Skin epidermis (tissue), 12 donors: ENCODE results near the gene KRTAP5-8.
"Not testable (repeated sequence)": the region's sequence is repeated elsewhere in the genome, so short reads cannot be mapped to it uniquely, and the experiment has no call there.

ENCODE experiments used
- H3K27ac ChIP-seq, 21 experiments: fragments of 200-600 bp; sonication (generic) in 11 of 21; one replicate each; pipeline ENCODE4 v1.5.0; 2020; ENCODE audit warnings: mild to moderate bottlenecking in 3 of 21, inconsistent platforms in 2 of 21, moderate library complexity in 2 of 21
- H3K4me3 ChIP-seq, 7 experiments: fragments of 200-600 bp; sonication (generic) in 2 of 7; one replicate each; pipeline ENCODE4 v1.5.0; 2020; ENCODE audit warnings: inconsistent platforms in 2 of 7, mild to moderate bottlenecking in 2 of 7, moderate library complexity in 1 of 7

The KRTAP5-8 gene

GRCh38 chr11:71505001-71505400 is 32.8 kb upstream of the KRTAP5-8 start:
- Histone ChIP-seq H3K27ac (no peak overlapping the region), H3K4me3 (no peak overlapping the region)

- no peak overlapping the region for H3K4me3 ChIP-seq
- H3K27ac ChIP-seq, result no peak overlapping the region
Observed at GRCh38 chr11:71505781-71506180, 32.0 kb upstream of the KRTAP5-8 start.

GRCh38 chr11:71507102-71507501 is 30.7 kb upstream of the KRTAP5-8 start:
- H3K4me3 ChIP-seq, result no peak overlapping the region
- no peak overlapping the region for H3K27ac ChIP-seq

- Histone ChIP-seq H3K27ac (no peak overlapping the region), H3K4me3 (no peak overlapping the region)
Observed at GRCh38 chr11:71518506-71519471, 19.0 kb upstream of the KRTAP5-8 start.

GRCh38 chr11:71519546-71519945 is 18.3 kb upstream of the KRTAP5-8 start:
- Histone ChIP-seq H3K4me3 (no peak overlapping the region), H3K27ac (no peak overlapping the region)

- H3K27ac ChIP-seq, result no peak overlapping the region
- no peak overlapping the region for H3K4me3 ChIP-seq
Observed at GRCh38 chr11:71525188-71525937, 12.5 kb upstream of the KRTAP5-8 start.

- no peak overlapping the region for H3K4me3 ChIP-seq
- no peak overlapping the region for H3K27ac ChIP-seq
Observed at GRCh38 chr11:71525938-71526495, 11.8 kb upstream of the KRTAP5-8 start.

- H3K4me3 ChIP-seq, H3K27ac ChIP-seq: not testable (repeated sequence)
Observed at GRCh38 chr11:71526796-71527575, 10.8 kb upstream of the KRTAP5-8 start, which contains the start of gene KRTAP5-7. KRTAP5-7 (plus strand) TSS chr11:71527267; CDS start chr11:71527301, 34 bp downstream.

- Histone ChIP-seq H3K27ac (no peak overlapping the region), H3K4me3 (no peak overlapping the region)
Observed at GRCh38 chr11:71527576-71528210, 10.1 kb upstream of the KRTAP5-8 start.

- H3K27ac ChIP-seq, result no peak overlapping the region
Observed at GRCh38 chr11:71530602-71531001, 7.2 kb upstream of the KRTAP5-8 start.

GRCh38 chr11:71532036-71532610 is 5.7 kb upstream of the KRTAP5-8 start:
- Histone ChIP-seq H3K4me3 (no peak overlapping the region), H3K27ac (no peak overlapping the region)

More at GRCh38 chr11:71530602-71531001, 7.2 kb upstream of the KRTAP5-8 start:
- no peak overlapping the region for H3K4me3 ChIP-seq

GRCh38 chr11:71534711-71535608 is 2.9 kb upstream of the KRTAP5-8 start:
- H3K27ac ChIP-seq, H3K4me3 ChIP-seq: not testable (repeated sequence)

GRCh38 chr11:71535825-71536224 is 2.0 kb upstream of the KRTAP5-8 start:
- no peak overlapping the region for H3K4me3 ChIP-seq
- H3K27ac ChIP-seq, result no peak overlapping the region

GRCh38 chr11:71537537-71537936 is 288 bp upstream of the KRTAP5-8 start:
- H3K4me3 ChIP-seq, result no peak overlapping the region
- H3K27ac ChIP-seq, result no peak overlapping the region

- no peak overlapping the region for H3K27ac ChIP-seq
- no peak overlapping the region for H3K4me3 ChIP-seq
Observed at GRCh38 chr11:71538666-71538990, 803 bp downstream of the KRTAP5-8 start.

- H3K27ac ChIP-seq, result no peak overlapping the region
Observed at GRCh38 chr11:71539017-71539416, 1.2 kb downstream of the KRTAP5-8 start.

GRCh38 chr11:71539971-71540370 is 2.1 kb downstream of the KRTAP5-8 start:
- H3K4me3 ChIP-seq, H3K27ac ChIP-seq: not testable (repeated sequence)

More at GRCh38 chr11:71539017-71539416, 1.2 kb downstream of the KRTAP5-8 start:
- H3K4me3 ChIP-seq, result no peak overlapping the region
